Measurements from ENCODE around the gene COL28A1. TPM values are rescaled to one million over a fixed set of nuclear protein-coding genes. Genes with fewer than 3 reads are reported as not detected.
"Not testable (repeated sequence)": the region's sequence is repeated elsewhere in the genome, so short reads cannot be mapped to it uniquely, and the experiment has no call there.

Gene COL28A1
- total RNA-seq, 1 donor from 2014 or later: not detected

GRCh38 chr7:7476381-7476780, 59.3 kb downstream of the COL28A1 start:
- intact Hi-C loops (cut with micrococcal nuclease): no loop called here

- intact Hi-C loops (cut with micrococcal nuclease): no loop called here
These were observed 60.1 kb downstream of the COL28A1 start for GRCh38 chr7:7475601-7476000.

GRCh38 chr7:7474436-7474835, 61.2 kb downstream of the COL28A1 start:
- intact Hi-C loops (cut with micrococcal nuclease): no loop called here

- intact Hi-C loops (cut with micrococcal nuclease): not testable (repeated sequence)
These were observed 70.5 kb downstream of the COL28A1 start for GRCh38 chr7:7464991-7465765.

- intact Hi-C loops (cut with micrococcal nuclease): no loop called here
These were observed 81.7 kb downstream of the COL28A1 start for GRCh38 chr7:7454000-7454399.

GRCh38 chr7:7452652-7453051, 83.0 kb downstream of the COL28A1 start:
- intact Hi-C loops (cut with micrococcal nuclease): no loop called here

- intact Hi-C loops (cut with micrococcal nuclease): no loop called here
These were observed 83.6 kb downstream of the COL28A1 start for GRCh38 chr7:7452119-7452518.

GRCh38 chr7:7449055-7449454, 86.6 kb downstream of the COL28A1 start:
- intact Hi-C loops (cut with micrococcal nuclease): no loop called here

GRCh38 chr7:7446616-7447015, 89.1 kb downstream of the COL28A1 start:
- intact Hi-C loops (cut with micrococcal nuclease): no loop called here

- intact Hi-C loops (cut with micrococcal nuclease): no loop called here
These were observed 91.8 kb downstream of the COL28A1 start for GRCh38 chr7:7443806-7444350.

- intact Hi-C loops (cut with micrococcal nuclease): no loop called here
These were observed 96.1 kb downstream of the COL28A1 start for GRCh38 chr7:7439564-7439963.

- intact Hi-C loops (cut with micrococcal nuclease): no loop called here
These were observed 96.8 kb downstream of the COL28A1 start for GRCh38 chr7:7438851-7439250.

- intact Hi-C loops (cut with micrococcal nuclease): no loop called here
These were observed 99.7 kb downstream of the COL28A1 start for GRCh38 chr7:7435978-7436377.

GRCh38 chr7:7434329-7434728, 101.3 kb downstream of the COL28A1 start:
- intact Hi-C loops (cut with micrococcal nuclease): no loop called here

GRCh38 chr7:7433811-7434210, 101.9 kb downstream of the COL28A1 start:
- intact Hi-C loops (cut with micrococcal nuclease): no loop called here

- intact Hi-C loops (cut with micrococcal nuclease): no loop called here
These were observed 102.7 kb downstream of the COL28A1 start for GRCh38 chr7:7432979-7433378.

GRCh38 chr7:7428806-7429205, 106.9 kb downstream of the COL28A1 start:
- intact Hi-C loops (cut with micrococcal nuclease): loop anchor here (5.0 to 10.0 kb wide), 3 partner anchors 216 to 786 kb away; partner anchors contain the start of genes C1GALT1 and UMAD1

GRCh38 chr7:7427363-7427762, 108.3 kb downstream of the COL28A1 start:
- intact Hi-C loops (cut with micrococcal nuclease): loop anchor here (5.0 to 10.0 kb wide), 3 partner anchors 217 to 787 kb away; partner anchors contain the start of genes C1GALT1 and UMAD1

GRCh38 chr7:7426676-7427075, 109.0 kb downstream of the COL28A1 start:
- intact Hi-C loops (cut with micrococcal nuclease): loop anchor here (5.0 to 10.0 kb wide), 3 partner anchors 218 to 788 kb away; partner anchors contain the start of genes C1GALT1 and UMAD1

GRCh38 chr7:7425321-7425720, 110.4 kb downstream of the COL28A1 start:
- intact Hi-C loops (cut with micrococcal nuclease): loop anchor here (2.0 to 10.0 kb wide), 4 partner anchors 219 to 789 kb away; partner anchors contain the start of genes C1GALT1 and UMAD1

- intact Hi-C loops (cut with micrococcal nuclease): loop anchor here (1.0 to 10.0 kb wide), 4 partner anchors 117 to 790 kb away; partner anchors contain the start of gene UMAD1
These were observed 111.4 kb downstream of the COL28A1 start for GRCh38 chr7:7424151-7424873.

- intact Hi-C loops (cut with micrococcal nuclease): loop anchor here (10.0 kb wide), 2 partner anchors 222 to 792 kb away; partner anchors contain the start of gene UMAD1
These were observed 113.0 kb downstream of the COL28A1 start for GRCh38 chr7:7422641-7423040.
